ENCODE data around the gene PCSK9.

The PCSK9 gene

DNA sequence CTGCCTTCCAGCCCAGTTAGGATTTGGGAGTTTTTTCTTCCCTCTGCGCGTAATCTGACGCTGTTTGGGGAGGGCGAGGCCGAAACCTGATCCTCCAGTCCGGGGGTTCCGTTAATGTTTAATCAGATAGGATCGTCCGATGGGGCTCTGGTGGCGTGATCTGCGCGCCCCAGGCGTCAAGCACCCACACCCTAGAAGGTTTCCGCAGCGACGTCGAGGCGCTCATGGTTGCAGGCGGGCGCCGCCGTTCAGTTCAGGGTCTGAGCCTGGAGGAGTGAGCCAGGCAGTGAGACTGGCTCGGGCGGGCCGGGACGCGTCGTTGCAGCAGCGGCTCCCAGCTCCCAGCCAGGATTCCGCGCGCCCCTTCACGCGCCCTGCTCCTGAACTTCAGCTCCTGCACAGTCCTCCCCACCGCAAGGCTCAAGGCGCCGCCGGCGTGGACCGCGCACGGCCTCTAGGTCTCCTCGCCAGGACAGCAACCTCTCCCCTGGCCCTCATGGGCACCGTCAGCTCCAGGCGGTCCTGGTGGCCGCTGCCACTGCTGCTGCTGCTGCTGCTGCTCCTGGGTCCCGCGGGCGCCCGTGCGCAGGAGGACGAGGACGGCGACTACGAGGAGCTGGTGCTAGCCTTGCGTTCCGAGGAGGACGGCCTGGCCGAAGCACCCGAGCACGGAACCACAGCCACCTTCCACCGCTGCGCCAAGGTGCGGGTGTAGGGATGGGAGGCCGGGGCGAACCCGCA, at the start of gene PCSK9:
Gene PCSK9 (plus strand): TSS at position 207 of the 741 bp plus-strand sequence. CDS start 290 bp downstream, at position 497.
- DNase-seq (ENCODE audit: low spot score): no peak

DNA sequence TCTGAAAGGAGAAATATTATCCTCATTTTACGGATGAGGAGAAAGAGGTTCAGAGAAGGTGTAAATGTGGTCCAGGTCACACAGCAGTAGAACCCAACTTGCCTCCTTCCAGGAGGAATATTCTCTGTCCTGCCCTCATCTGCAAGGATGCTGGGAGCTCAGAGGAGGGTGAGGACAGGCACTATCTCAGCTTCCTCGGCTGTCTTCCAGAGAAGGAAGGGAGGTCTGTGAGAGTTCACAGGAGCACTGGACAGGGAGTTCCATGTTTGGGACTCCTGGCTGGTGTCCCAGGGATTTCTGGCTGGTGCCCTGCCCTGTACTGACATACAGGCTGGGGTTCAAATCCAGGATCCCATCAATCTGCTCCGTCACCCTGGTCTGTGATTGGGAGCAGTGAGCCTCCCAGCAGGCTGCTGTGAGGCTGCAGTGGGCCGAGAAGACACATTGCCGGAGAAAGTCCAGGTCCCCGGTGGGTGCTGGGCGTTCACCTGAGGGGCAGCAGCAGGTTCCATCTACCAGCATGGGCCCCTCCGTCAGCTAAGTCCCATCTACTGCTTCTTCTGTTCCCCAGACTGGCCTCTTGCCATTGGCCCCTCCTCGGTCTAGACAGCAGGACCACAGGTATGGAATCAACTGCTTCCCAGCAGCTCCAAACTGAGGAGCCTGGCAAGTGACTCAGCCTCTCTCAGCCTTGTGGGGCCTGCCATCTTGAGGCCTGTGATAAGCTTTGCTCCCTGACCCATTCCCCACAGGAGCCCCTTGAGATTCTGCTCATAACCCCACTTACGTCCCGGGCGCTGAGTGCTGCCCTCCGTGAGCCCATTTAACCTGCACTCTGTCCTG, 49.2 kb upstream of the PCSK9 start:
- DNase-seq (ENCODE audit: low spot score): no peak

- no peak for DNase-seq (ENCODE audit: low spot score)
Measured at GRCh38 chr1:54990916-54991315, 48.4 kb upstream of the PCSK9 start.

DNA sequence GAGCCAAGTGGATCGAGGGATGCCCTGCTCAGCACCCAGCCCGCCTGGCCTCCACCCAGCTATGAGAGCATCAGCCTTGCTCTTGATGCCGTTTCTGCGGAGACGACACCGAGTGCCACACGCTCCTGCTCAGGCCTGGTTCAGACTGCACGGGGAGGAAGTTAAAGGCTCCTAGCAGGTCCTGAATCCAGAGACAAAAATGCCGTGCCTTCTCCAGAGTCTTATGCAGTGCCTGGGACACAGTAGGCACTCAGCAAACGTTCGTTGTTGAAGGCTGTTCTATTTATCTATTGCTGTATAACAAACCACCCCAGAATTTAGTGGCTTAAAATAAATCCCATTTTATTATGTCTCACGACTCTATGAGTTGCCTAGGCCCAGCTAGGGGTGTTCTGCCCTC, 47.4 kb upstream of the PCSK9 start:
- no peak for DNase-seq (ENCODE audit: low spot score)

GRCh38 chr1:54993140-54993539, 46.2 kb upstream of the PCSK9 start:
- no peak for DNase-seq (ENCODE audit: low spot score)

DNA sequence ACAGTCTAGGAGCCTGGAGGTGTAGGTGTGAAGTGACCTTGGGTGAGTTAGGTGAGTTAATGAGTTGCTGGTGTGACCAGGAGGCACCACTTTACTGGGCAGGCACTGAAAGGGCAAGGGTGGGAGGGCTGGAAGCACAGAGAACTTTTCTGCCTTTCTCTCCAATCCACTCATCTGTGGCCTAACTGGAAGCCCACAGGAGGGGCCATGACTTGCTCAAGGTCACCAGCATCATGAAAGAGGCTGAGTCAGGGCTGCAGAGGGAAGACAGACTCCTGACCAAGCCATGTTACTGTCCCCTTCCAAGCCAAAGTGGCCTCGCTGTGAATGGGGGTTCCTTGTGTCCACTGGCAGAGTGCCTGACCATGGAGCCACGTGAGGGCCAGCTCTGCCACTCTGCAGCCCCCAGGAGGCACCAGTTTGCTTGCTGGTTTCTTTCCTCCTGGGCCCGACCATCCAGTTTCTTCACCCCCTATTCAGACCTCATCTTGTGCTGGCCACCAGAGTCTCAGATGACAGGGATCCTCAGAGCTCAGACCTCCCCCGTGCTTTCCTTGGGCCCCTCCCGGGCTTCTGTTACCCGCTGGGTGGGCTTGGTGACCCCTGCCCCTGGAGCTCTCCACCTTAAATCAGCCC, 44.9 kb upstream of the PCSK9 start:
- no peak for DNase-seq (ENCODE audit: low spot score)

- no peak for DNase-seq (ENCODE audit: low spot score)
Measured at GRCh38 chr1:54995013-54995760, 44.2 kb upstream of the PCSK9 start.

DNA sequence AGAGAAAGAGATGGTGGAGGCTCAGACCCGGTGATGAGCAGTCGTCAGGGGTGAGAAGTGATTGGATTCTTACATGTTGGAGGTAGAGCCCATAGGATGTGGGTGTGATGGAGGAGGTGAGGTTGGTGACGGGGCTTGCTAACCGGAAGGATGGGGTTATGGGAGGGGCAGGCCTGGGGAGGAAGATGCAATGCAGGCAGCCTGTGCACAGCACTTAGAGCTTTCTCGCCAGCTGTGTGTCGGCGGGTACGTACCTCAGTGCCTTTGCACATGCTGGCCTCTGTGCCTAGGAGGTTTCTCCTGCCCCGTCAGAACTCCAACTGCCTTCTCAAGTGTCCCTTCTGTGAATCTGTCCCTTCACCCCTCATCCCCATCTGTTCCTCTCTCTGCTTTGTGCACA, 43.5 kb upstream of the PCSK9 start:
- DNase-seq (ENCODE audit: low spot score): peak; percentile 59

DNA sequence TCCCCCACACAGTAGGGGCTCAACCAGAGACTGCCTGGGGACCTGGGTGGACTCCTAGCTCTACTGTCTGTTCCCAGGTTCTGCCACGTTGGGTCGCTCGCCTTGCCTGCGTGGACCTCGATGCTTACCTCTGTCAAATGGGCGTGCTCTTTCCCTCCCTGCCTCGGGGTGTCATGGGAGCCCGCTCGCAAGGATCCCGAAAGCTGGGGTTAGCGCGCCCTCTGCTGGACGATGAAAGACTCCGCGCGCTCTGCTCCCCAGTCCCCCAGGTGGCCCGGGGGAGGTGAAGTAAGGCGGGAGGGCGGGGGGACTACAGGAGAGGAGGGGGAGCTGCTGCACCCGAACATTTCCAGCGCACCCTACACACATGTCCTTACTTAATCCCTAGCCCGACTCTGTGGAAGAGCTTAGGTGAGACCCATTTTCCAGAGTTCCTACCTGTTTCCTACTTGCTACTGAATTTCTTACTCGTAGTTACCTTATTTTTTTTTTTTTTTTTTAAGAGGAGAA, 42.9 kb upstream of the PCSK9 start:
- DNase-seq (ENCODE audit: low spot score): peak; percentile 88

GRCh38 chr1:54996869-54997710, 42.3 kb upstream of the PCSK9 start:
- no peak for DNase-seq (ENCODE audit: low spot score)

- no peak for DNase-seq (ENCODE audit: low spot score)
Measured at GRCh38 chr1:54997711-54997986, 41.7 kb upstream of the PCSK9 start.

- no peak for DNase-seq (ENCODE audit: low spot score)
Measured at GRCh38 chr1:54998100-54998499, 41.2 kb upstream of the PCSK9 start.

GRCh38 chr1:54998677-54999076, 40.7 kb upstream of the PCSK9 start, which contains the start of gene BSND:
Gene BSND (plus strand): TSS chr1:54998933. CDS start chr1:54999187, 254 bp downstream.
- DNase-seq (ENCODE audit: low spot score): no peak

DNA sequence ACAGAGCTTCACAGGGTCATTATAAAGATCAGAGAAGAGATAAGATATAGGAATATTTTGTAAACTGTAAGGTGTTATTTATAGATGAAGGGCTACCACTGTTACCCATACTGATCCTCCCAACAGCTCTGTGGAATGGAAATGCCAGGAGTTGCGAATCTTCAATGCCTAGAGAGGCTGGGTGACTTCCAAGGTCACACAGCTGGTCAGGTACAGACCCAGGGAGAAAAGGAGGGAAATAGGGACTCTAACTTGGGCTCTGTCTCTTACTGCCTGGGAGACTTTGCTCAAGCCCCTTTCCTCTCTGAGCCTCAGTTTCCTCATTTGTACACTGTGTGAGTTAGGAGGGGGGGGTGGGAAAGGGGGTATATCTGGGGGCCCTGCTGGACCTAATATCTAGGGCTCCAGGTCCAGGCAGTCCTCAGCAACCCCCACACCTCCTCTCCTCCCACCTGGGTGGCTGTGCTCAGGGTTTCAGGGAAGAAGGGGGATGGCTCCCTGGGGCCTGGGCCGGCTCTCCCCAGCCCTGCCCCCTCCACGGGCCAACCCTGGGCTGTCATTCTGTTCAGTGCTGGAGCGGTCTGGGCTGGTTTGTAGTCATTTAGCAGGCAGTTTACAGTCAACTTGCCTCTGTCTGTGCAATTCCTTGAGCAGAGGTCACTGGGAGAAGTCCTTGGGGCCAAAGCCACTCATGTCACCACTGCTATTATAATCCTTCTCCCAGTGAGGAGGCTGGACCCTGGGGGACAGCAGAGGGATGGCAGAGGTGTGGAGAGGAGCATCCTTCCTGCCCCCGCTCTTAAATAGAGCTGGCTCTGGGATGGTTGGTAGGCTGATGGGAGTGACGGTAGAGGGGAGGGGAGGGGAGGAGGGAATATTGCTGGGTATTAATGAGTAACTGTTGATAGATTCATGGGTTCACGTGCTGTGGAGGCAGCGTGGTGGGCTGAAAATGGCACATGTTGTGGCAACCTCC, 39.0 kb upstream of the PCSK9 start:
- DNase-seq (ENCODE audit: low spot score): no peak

DNA sequence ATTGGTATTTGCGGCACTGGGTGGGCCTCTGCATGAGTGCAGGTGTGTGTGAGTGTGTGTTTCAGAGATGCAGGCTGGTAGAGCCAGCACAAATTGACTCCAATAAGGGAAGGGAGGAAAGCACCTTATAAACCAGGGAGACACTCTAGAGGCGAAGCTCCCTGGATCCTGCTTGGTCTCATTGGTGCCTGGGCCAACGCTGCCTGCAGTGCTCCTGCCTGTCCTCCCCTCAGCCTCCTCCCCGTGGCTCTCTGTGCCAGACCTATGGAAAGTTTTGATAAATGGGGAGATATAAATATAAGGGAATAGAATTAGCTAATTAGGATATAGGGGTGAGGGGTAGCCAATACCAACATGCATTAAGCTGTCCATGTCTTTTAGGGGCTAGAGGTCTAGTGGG, 38.0 kb upstream of the PCSK9 start:
- no peak for DNase-seq (ENCODE audit: low spot score)

- no peak for DNase-seq (ENCODE audit: low spot score)
Measured at GRCh38 chr1:55002686-55003085, 36.7 kb upstream of the PCSK9 start.

- no peak for DNase-seq (ENCODE audit: low spot score)
Measured at GRCh38 chr1:55005351-55006140, 33.8 kb upstream of the PCSK9 start.

DNA sequence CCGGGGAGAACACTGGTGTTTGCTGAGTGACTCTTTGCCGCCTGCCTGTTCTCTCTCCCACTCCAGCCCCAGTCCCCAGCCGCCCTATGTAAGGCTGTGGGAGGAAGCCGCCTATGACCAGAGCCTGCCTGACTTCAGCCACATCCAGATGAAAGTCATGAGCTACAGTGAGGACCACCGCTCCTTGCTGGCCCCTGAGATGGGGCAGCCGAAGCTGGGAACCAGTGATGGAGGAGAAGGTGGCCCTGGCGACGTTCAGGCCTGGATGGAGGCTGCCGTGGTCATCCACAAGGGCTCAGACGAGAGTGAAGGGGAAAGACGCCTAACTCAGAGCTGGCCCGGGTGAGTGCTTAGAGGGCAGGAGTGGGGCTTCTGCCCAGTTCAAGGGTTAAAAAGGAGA, 32.4 kb upstream of the PCSK9 start:
- no peak for DNase-seq (ENCODE audit: low spot score)

GRCh38 chr1:55007625-55008024, 31.7 kb upstream of the PCSK9 start:
- DNase-seq (ENCODE audit: low spot score): no peak
